ENCODE results near the gene MAGOH.

DNA sequence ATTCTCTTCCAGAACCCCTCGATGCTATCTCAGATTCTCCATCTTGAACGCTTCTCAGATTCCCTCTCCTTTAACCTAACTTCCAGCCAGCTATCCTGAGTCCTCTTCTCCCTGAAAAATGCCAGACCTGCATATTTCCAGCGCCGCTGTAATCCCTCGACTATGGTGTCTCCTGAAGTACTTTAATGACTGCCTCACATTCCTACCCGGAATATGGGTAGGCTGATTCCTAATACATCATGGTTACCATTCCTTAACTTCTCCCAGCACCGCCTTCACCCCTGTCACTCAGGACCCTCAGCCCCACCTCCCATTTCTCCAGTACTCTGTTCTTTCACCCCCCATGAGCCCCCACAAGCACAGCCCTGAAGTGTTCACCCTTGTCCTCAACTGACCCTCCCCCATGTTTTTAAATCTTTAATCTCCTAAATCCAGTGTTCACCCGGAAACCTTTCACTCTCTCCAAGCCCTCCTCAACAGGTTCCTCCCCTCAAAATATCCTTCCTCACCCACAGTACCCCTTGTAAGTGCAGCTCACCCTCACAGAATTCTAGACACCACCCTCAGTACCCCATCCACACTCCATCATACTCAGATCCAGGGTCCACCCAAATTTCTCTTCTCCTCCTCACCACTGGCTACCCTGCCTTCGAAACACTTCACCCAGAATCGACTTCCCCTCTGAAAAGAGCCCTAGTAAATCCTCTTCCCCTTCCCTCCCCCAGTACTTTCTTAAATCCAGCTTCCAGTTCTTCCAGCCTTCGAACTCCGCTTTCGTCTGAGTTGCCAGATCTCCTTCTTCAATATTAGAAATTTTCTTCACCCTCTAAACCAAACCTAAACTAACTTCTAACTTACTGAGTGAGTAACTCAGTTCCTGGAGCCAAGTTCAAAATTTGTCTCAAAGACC lies 40.8 kb downstream of the MAGOH start:
- TF ChIP-seq POLR2AphosphoS5 (IDR thresholded peaks at IDR 0.05) (no peak), CTCF (IDR thresholded peaks at IDR 0.05) (no peak)
